Immature natural killer cell (primary cell): ENCODE measurements around the gene ZCCHC24. TPM values are rescaled to one million over a fixed set of nuclear protein-coding genes. Genes with fewer than 3 reads are reported as not detected.
A peak's percentile ranks its signal among the peaks of the same experiment; 100 is the strongest.

Experiments used
- DNase-seq, 3 donors: peaks; one replicate each; pipeline ENCODE4 v3.0.0; 2022; ENCODE audit warnings: mixed read lengths in 1 of 3
- H3K27ac Mint-ChIP-seq, 6 donors: one replicate each; pipeline ENCODE4 v1.8.0; 2020; ENCODE audit warnings: mixed read lengths in 6 of 6, mild to moderate bottlenecking in 5 of 6, inconsistent platforms in 4 of 6, moderate library complexity in 3 of 6
- H3K27me3 Mint-ChIP-seq, 3 donors: one replicate each; pipeline ENCODE4 v1.8.0; 2020 to 2021; ENCODE audit warnings: low read depth in 3 of 3, mild to moderate bottlenecking in 3 of 3, mixed read lengths in 3 of 3, moderate library complexity in 3 of 3, inconsistent platforms in 1 of 3
- H3K36me3 Mint-ChIP-seq, 3 donors: one replicate each; pipeline ENCODE4 v1.8.0; 2020; ENCODE audit warnings: mixed read lengths in 3 of 3, inconsistent platforms in 2 of 3, mild to moderate bottlenecking in 2 of 3
- H3K4me1 Mint-ChIP-seq, 2 donors: one replicate each; pipeline ENCODE4 v1.8.0; 2020; ENCODE audit warnings: inconsistent platforms in 2 of 2, mild to moderate bottlenecking in 2 of 2, mixed read lengths in 2 of 2, moderate library complexity in 1 of 2
- H3K4me3 Mint-ChIP-seq, 5 donors: one replicate each; pipeline ENCODE4 v1.8.0; 2020; ENCODE audit warnings: mild to moderate bottlenecking in 5 of 5, mixed read lengths in 5 of 5, inconsistent platforms in 3 of 5, moderate library complexity in 3 of 5
- H3K9me3 Mint-ChIP-seq, 6 donors: one replicate each; pipeline ENCODE4 v1.8.0; 2020; ENCODE audit warnings: mild to moderate bottlenecking in 6 of 6, mixed read lengths in 6 of 6, inconsistent platforms in 4 of 6, moderate library complexity in 3 of 6
- polyA plus RNA-seq, 3 donors: library from polyadenylated mRNA; unstranded; fragments of 300-500 nt; fragmentation: Illumina TruSeq; gene quantifications; one replicate each; pipeline ENCODE4 v1.2.3, GENCODE V29; 2021

ZCCHC24 gene
- polyA plus RNA-seq, 3 donors from 2014 or later: 1.6 to 2.2 (median 1.7) TPM

- Mint-ChIP-seq H3K36me3 (no peaks in the 10 kb centered on the region), H3K4me1 (no peaks in the 10 kb centered on the region), H3K27ac (no peak overlapping the region), H3K27me3 (peaks cover 0 to 7% (median 0%) of the 10 kb centered on the region in 3 donors), H3K4me3 (no peak overlapping the region), H3K9me3 (no peaks in the 10 kb centered on the region)
- no peak for DNase-seq
Measured at GRCh38 chr10:79482304-79482703, 36.9 kb upstream of the ZCCHC24 start.

- H3K27ac Mint-ChIP-seq: no peak overlapping the region
- no peak overlapping the region for H3K4me3 Mint-ChIP-seq
- DNase-seq: no peak
- no peaks in the 10 kb centered on the region for H3K9me3 Mint-ChIP-seq
- no peaks in the 10 kb centered on the region for H3K36me3 Mint-ChIP-seq
- H3K27me3 Mint-ChIP-seq: peaks cover 1 to 12% (median 3%) of the 10 kb centered on the region in 3 donors
- no peaks in the 10 kb centered on the region for H3K4me1 Mint-ChIP-seq
Measured at GRCh38 chr10:79479283-79479909, 34.0 kb upstream of the ZCCHC24 start.

GRCh38 chr10:79477456-79477855 is 32.0 kb upstream of the ZCCHC24 start:
- Mint-ChIP-seq H3K27ac (no peak overlapping the region), H3K36me3 (no peaks in the 10 kb centered on the region), H3K4me3 (no peak overlapping the region), H3K9me3 (no peaks in the 10 kb centered on the region), H3K27me3 (peaks cover 1 to 12% (median 9%) of the 10 kb centered on the region in 3 donors), H3K4me1 (no peaks in the 10 kb centered on the region)
- DNase-seq: no peak

- Mint-ChIP-seq H3K9me3 (no peaks in the 10 kb centered on the region), H3K4me1 (no peaks in the 10 kb centered on the region), H3K4me3 (no peak overlapping the region), H3K27me3 (peaks cover 1 to 12% (median 9%) of the 10 kb centered on the region in 3 donors), H3K27ac (no peak overlapping the region), H3K36me3 (no peaks in the 10 kb centered on the region)
- DNase-seq: no peak
Measured at GRCh38 chr10:79476645-79477044, 31.2 kb upstream of the ZCCHC24 start.

GRCh38 chr10:79475877-79476276 is 30.5 kb upstream of the ZCCHC24 start:
- H3K36me3 Mint-ChIP-seq: no peaks in the 10 kb centered on the region
- peaks cover 1 to 15% (median 9%) of the 10 kb centered on the region in 3 donors for H3K27me3 Mint-ChIP-seq
- no peak overlapping the region for H3K4me3 Mint-ChIP-seq
- H3K4me1 Mint-ChIP-seq: no peaks in the 10 kb centered on the region
- DNase-seq: no peak
- no peaks in the 10 kb centered on the region for H3K9me3 Mint-ChIP-seq
- no peak overlapping the region for H3K27ac Mint-ChIP-seq

GRCh38 chr10:79475119-79475653 is 29.8 kb upstream of the ZCCHC24 start:
- Mint-ChIP-seq H3K27ac (no peak overlapping the region), H3K9me3 (no peaks in the 10 kb centered on the region), H3K4me3 (no peak overlapping the region), H3K4me1 (no peaks in the 10 kb centered on the region), H3K27me3 (peaks cover 1 to 15% (median 9%) of the 10 kb centered on the region in 3 donors), H3K36me3 (no peaks in the 10 kb centered on the region)
- DNase-seq: no peak

- H3K9me3 Mint-ChIP-seq: no peaks in the 10 kb centered on the region
- H3K27me3 Mint-ChIP-seq: peaks cover 1 to 15% (median 9%) of the 10 kb centered on the region in 3 donors
- no peak overlapping the region for H3K4me3 Mint-ChIP-seq
- H3K36me3 Mint-ChIP-seq: no peaks in the 10 kb centered on the region
- H3K4me1 Mint-ChIP-seq: no peaks in the 10 kb centered on the region
- H3K27ac Mint-ChIP-seq: no peak overlapping the region
- no peak for DNase-seq
Measured at GRCh38 chr10:79473496-79474095, 28.2 kb upstream of the ZCCHC24 start.

GRCh38 chr10:79472951-79473350 is 27.5 kb upstream of the ZCCHC24 start:
- Mint-ChIP-seq H3K27me3 (peaks cover 1 to 15% (median 9%) of the 10 kb centered on the region in 3 donors), H3K9me3 (no peaks in the 10 kb centered on the region), H3K4me3 (no peak overlapping the region), H3K27ac (no peak overlapping the region), H3K36me3 (no peaks in the 10 kb centered on the region), H3K4me1 (no peaks in the 10 kb centered on the region)
- DNase-seq: no peak

- Mint-ChIP-seq H3K36me3 (no peaks in the 10 kb centered on the region), H3K4me3 (no peak overlapping the region), H3K27ac (no peak overlapping the region), H3K4me1 (no peaks in the 10 kb centered on the region), H3K27me3 (peaks cover 1 to 13% (median 9%) of the 10 kb centered on the region in 3 donors), H3K9me3 (no peaks in the 10 kb centered on the region)
- no peak for DNase-seq
Measured at GRCh38 chr10:79472449-79472848, 27.0 kb upstream of the ZCCHC24 start.

GRCh38 chr10:79471776-79472175 is 26.4 kb upstream of the ZCCHC24 start:
- Mint-ChIP-seq H3K27me3 (peaks cover 1 to 12% (median 9%) of the 10 kb centered on the region in 3 donors), H3K36me3 (no peaks in the 10 kb centered on the region), H3K9me3 (no peaks in the 10 kb centered on the region), H3K4me3 (no peak overlapping the region), H3K27ac (no peak overlapping the region), H3K4me1 (no peaks in the 10 kb centered on the region)
- DNase-seq: no peak

- H3K27me3 Mint-ChIP-seq: peaks cover 2 to 11% (median 6%) of the 10 kb centered on the region in 3 donors
- no peaks in the 10 kb centered on the region for H3K4me1 Mint-ChIP-seq
- no peak overlapping the region for H3K27ac Mint-ChIP-seq
- no peaks in the 10 kb centered on the region for H3K36me3 Mint-ChIP-seq
- no peaks in the 10 kb centered on the region for H3K9me3 Mint-ChIP-seq
- no peak overlapping the region for H3K4me3 Mint-ChIP-seq
- no peak for DNase-seq
Measured at GRCh38 chr10:79470096-79470495, 24.7 kb upstream of the ZCCHC24 start.

- Mint-ChIP-seq H3K36me3 (no peaks in the 10 kb centered on the region), H3K4me3 (no peak overlapping the region), H3K9me3 (no peaks in the 10 kb centered on the region), H3K27ac (peak overlapping the region in 1 of 6 donors; percentile 61), H3K4me1 (no peaks in the 10 kb centered on the region), H3K27me3 (peaks cover 2 to 7% (median 6%) of the 10 kb centered on the region in 3 donors)
- DNase-seq: no peak
Measured at GRCh38 chr10:79468841-79469585, 23.6 kb upstream of the ZCCHC24 start.

- peaks cover under 1 to 7% (median 2%) of the 10 kb centered on the region in 3 donors for H3K27me3 Mint-ChIP-seq
Measured at GRCh38 chr10:79468015-79468560, 22.7 kb upstream of the ZCCHC24 start.

GRCh38 chr10:79465341-79465740 is 19.9 kb upstream of the ZCCHC24 start:
- H3K27me3 Mint-ChIP-seq: peaks cover 0 to 4% (median 2%) of the 10 kb centered on the region in 3 donors
- DNase-seq: no peak
- no peak overlapping the region for H3K4me3 Mint-ChIP-seq
- no peaks in the 10 kb centered on the region for H3K9me3 Mint-ChIP-seq
- no peak overlapping the region for H3K27ac Mint-ChIP-seq
- no peaks in the 10 kb centered on the region for H3K4me1 Mint-ChIP-seq
- H3K36me3 Mint-ChIP-seq: no peaks in the 10 kb centered on the region

More at GRCh38 chr10:79468015-79468560, 22.7 kb upstream of the ZCCHC24 start:
- DNase-seq: no peak
- no peak overlapping the region for H3K27ac Mint-ChIP-seq
- no peak overlapping the region for H3K4me3 Mint-ChIP-seq
- no peaks in the 10 kb centered on the region for H3K36me3 Mint-ChIP-seq
- no peaks in the 10 kb centered on the region for H3K9me3 Mint-ChIP-seq
- no peaks in the 10 kb centered on the region for H3K4me1 Mint-ChIP-seq
